A549 (cell line): ENCODE data around the gene SGCD. TPM values are rescaled to one million over a fixed set of nuclear protein-coding genes. Genes with fewer than 3 reads are reported as not detected.

Experiments
- ATAC-seq, 2 experiments: fragments of 200-7000 bp in 1 of 2; fragments of >200 bp in 1 of 2; cut with Nextera tagmentation in 1 of 2; cut with Tn5 transposase in 1 of 2; 3 replicates each; pipeline versions ENCODE4 v1.8.0 to v1.9.1; 2018 to 2020; ENCODE audit warnings: mild to moderate bottlenecking in 1 of 2, moderate library complexity in 1 of 2
- CTCF ChIA-PET: fragments of 300-600 bp; sonication (Branson Sonifier 250); formaldehyde crosslinking; extraction: SDS; loops from one replicate; lab custom pipeline; 2021; ENCODE audit warnings: antibody characterized with exemption, inconsistent platforms; lab: Yijun Ruan, JAX
- POLR2A ChIA-PET: fragments of 350-600 bp; formaldehyde crosslinking; extraction: SDS; loops from one replicate; lab custom pipeline; 2021; ENCODE audit warnings: antibody characterized with exemption, inconsistent platforms; lab: Yijun Ruan, JAX
- DNase-seq, 2 experiments: peaks; one replicate each; pipeline versions ENCODE4 v3.0.0 to v3.0.0-alpha.2; 2011 to 2016; ENCODE audit warnings: low read depth in 1 of 2, low spot score in 1 of 2
- FAIRE-seq: peaks from 2 replicates; lab custom pipeline; 2011; peaks lifted over from hg19 to GRCh38; lab: Jason Lieb, UNC
- H3K27ac ChIP-seq, 2 experiments: fragments of >200 bp; sonication (Bioruptor Twin); formaldehyde crosslinking; 3 replicates each; pipeline ENCODE4 v1.5.1; 2016 to 2017
- H3K4me1 ChIP-seq: fragments of >200 bp; sonication (Bioruptor Twin); formaldehyde crosslinking; 3 replicates; pipeline ENCODE4 v1.6.1; 2016
- H3K4me2 ChIP-seq: fragments of >200 bp; sonication (Bioruptor Twin); formaldehyde crosslinking; 3 replicates; pipeline ENCODE4 v1.6.1; 2016
- H3K4me3 ChIP-seq: fragments of >200 bp; sonication (Bioruptor Twin); formaldehyde crosslinking; 3 replicates; pipeline ENCODE4 v1.5.1; 2016
- H3K9me3 ChIP-seq: fragments of >200 bp; sonication (Bioruptor Twin); formaldehyde crosslinking; 3 replicates; pipeline ENCODE4 v1.6.1; 2016
- BHLHE40 ChIP-seq: IDR thresholded peaks from 2 replicates; pipeline ENCODE4 v1.6.1; 2012; ENCODE audit warnings: low read depth, low read length, inconsistent platforms
- CBX8 ChIP-seq: fragments of 200-600 bp; sonication (generic); IDR thresholded peaks from 2 replicates; pipeline ENCODE4 v1.6.1; 2016
- CEBPB ChIP-seq, 2 experiments: fragments of >200 bp in 1 of 2; sonication (Bioruptor Twin) in 1 of 2; formaldehyde crosslinking in 1 of 2; IDR thresholded peaks; 2 replicates each; pipeline ENCODE4 v1.6.1; 2012 to 2016
- CHD2 ChIP-seq: fragments of 150-350 bp; IDR thresholded peaks from 2 replicates; pipeline ENCODE4 v1.6.1; 2014; ENCODE audit warnings: low read length; ENCODE audit not compliant: partially characterized antibody
- EHF ChIP-seq: fragments of 250-450 bp; sonication (Bioruptor Pico); IDR thresholded peaks from 2 replicates; pipeline ENCODE4 v1.5.0; 2020; ENCODE audit warnings: mild to moderate bottlenecking
- EP300 ChIP-seq, 2 experiments: fragments of >200 bp; sonication (Bioruptor Twin); formaldehyde crosslinking; IDR thresholded peaks; 2 replicates in 1 of 2; 3 replicates in 1 of 2; pipeline ENCODE4 v1.6.1; 2016 to 2017
- FOSB ChIP-seq: fragments of 250-450 bp; sonication (Bioruptor Pico); IDR thresholded peaks from 2 replicates; pipeline ENCODE4 v1.5.0; 2020; ENCODE audit warnings: mild to moderate bottlenecking, moderate library complexity
- FOXS1 ChIP-seq: fragments of 250-450 bp; sonication (Bioruptor Pico); IDR thresholded peaks from 2 replicates; pipeline ENCODE4 v1.5.0; 2020; ENCODE audit warnings: mild to moderate bottlenecking, moderate library complexity
- GATA3 ChIP-seq: IDR thresholded peaks from 2 replicates; pipeline ENCODE4 v1.6.1; 2012; ENCODE audit warnings: borderline replicate concordance
- HES2 ChIP-seq: fragments of >200 bp; sonication (Bioruptor Twin); formaldehyde crosslinking; IDR thresholded peaks from 2 replicates; pipeline ENCODE4 v1.6.1; 2016
- HMGXB4 ChIP-seq: fragments of 250-450 bp; sonication (Bioruptor Pico); IDR thresholded peaks from 2 replicates; pipeline ENCODE4 v1.5.0; 2021; ENCODE audit warnings: mild to moderate bottlenecking, moderate library complexity, borderline replicate concordance
- HOXA7 ChIP-seq: fragments of 250-450 bp; sonication (Bioruptor Pico); IDR thresholded peaks from 2 replicates; pipeline ENCODE4 v1.5.0; 2020; ENCODE audit warnings: mild to moderate bottlenecking, moderate library complexity
- HOXB5 ChIP-seq: fragments of 250-450 bp; sonication (Bioruptor Pico); IDR thresholded peaks from 2 replicates; pipeline ENCODE4 v1.5.0; 2020; ENCODE audit warnings: mild to moderate bottlenecking, moderate library complexity
- KDM1A ChIP-seq: fragments of 200-600 bp; sonication (generic); IDR thresholded peaks from 2 replicates; pipeline ENCODE4 v1.6.1; 2016; ENCODE audit warnings: low read depth, mild to moderate bottlenecking
- KDM5A ChIP-seq: fragments of 200-600 bp; sonication (generic); IDR thresholded peaks from 2 replicates; pipeline ENCODE4 v1.6.1; 2016; ENCODE audit warnings: antibody characterized with exemption, mild to moderate bottlenecking
- MAZ ChIP-seq: fragments of 150-350 bp; IDR thresholded peaks from 2 replicates; pipeline ENCODE4 v1.6.1; 2014; ENCODE audit warnings: antibody characterized with exemption, low read depth, low read length, borderline replicate concordance
- MYC ChIP-seq: IDR thresholded peaks from 2 replicates; pipeline ENCODE4 v1.6.1; 2012; ENCODE audit warnings: mild to moderate bottlenecking, inconsistent platforms, low read length, improper control_type of control experiment, borderline replicate concordance
- NPAS2 ChIP-seq: fragments of 250-450 bp; sonication (Bioruptor Pico); IDR thresholded peaks from 2 replicates; pipeline ENCODE4 v1.8.0; 2022; ENCODE audit warnings: mild to moderate bottlenecking, moderate library complexity, borderline replicate concordance
- PHF8 ChIP-seq: fragments of 200-600 bp; sonication (generic); IDR thresholded peaks from 2 replicates; pipeline ENCODE4 v1.6.1; 2016; ENCODE audit warnings: low read depth, mild to moderate bottlenecking, antibody characterized with exemption, moderate library complexity, borderline replicate concordance
- RFX5 ChIP-seq: fragments of 450-650 bp; IDR thresholded peaks from 2 replicates; pipeline ENCODE4 v1.7.1; 2014; ENCODE audit warnings: antibody characterized with exemption, mild to moderate bottlenecking, moderate library complexity
- SMC3 ChIP-seq: fragments of >200 bp; sonication (Bioruptor Twin); formaldehyde crosslinking; IDR thresholded peaks from 3 replicates; pipeline ENCODE4 v1.6.1; 2018; ENCODE audit warnings: inconsistent platforms
- SREBF2 ChIP-seq: fragments of 450-650 bp; IDR thresholded peaks from 2 replicates; pipeline ENCODE4 v1.6.1; 2014; ENCODE audit warnings: mild to moderate bottlenecking, moderate library complexity
- TFCP2L1 ChIP-seq: fragments of 250-450 bp; sonication (Bioruptor Pico); IDR thresholded peaks from 2 replicates; pipeline ENCODE4 v1.5.0; 2021; ENCODE audit warnings: mild to moderate bottlenecking
- ZFP36 ChIP-seq: fragments of 450-650 bp; IDR thresholded peaks from 2 replicates; pipeline ENCODE4 v1.6.1; 2014; ENCODE audit warnings: borderline replicate concordance; ENCODE audit not compliant: partially characterized antibody
- ZNF302 ChIP-seq: fragments of 250-450 bp; sonication (Bioruptor Pico); IDR thresholded peaks from 2 replicates; pipeline ENCODE4 v1.9.0; 2021; ENCODE audit warnings: inconsistent platforms, mild to moderate bottlenecking, moderate library complexity
- ZSCAN20 ChIP-seq: fragments of 250-450 bp; sonication (Bioruptor Pico); IDR thresholded peaks from 2 replicates; pipeline ENCODE4 v1.8.0; 2022; ENCODE audit warnings: mild to moderate bottlenecking, moderate library complexity
- WGBS: methylation state at CpG from one replicate; pipeline ENCODE4 v1.1.6; 2017; ENCODE audit errors: missing lambda C conversion rate; 5-methylcytosine and 5-hydroxymethylcytosine counted together
- polyA plus RNA-seq, 4 experiments: library from polyadenylated mRNA; depleted of rRNA in 3 of 4; stranded (reverse); fragments of >200 nt; fragmentation: RNase III in 1 of 4; extraction: RNeasy Plus Mini Kit Qiagen cat#74134 plus additional on column Dnase treatment in 1 of 4; gene quantifications; 2 replicates in 3 of 4; 3 replicates in 1 of 4; pipeline ENCODE4 v1.2.3, GENCODE V29; 2011 to 2017
- TF ChIP-seq, protein P1 (sequence below): IDR thresholded peaks from 2 replicates; pipeline ENCODE4 v1.6.1; 2012
- TF ChIP-seq, protein P2 (sequence below): fragments of >200 bp; sonication (Bioruptor Twin); formaldehyde crosslinking; IDR thresholded peaks from 3 replicates; pipeline ENCODE4 v1.5.1; 2016
- TF ChIP-seq, protein P3 (sequence below): IDR thresholded peaks from 2 replicates; pipeline ENCODE4 v1.6.1; 2012
- TF ChIP-seq, protein P4 (sequence below): IDR thresholded peaks from 2 replicates; pipeline ENCODE4 v1.6.1; 2012; ENCODE audit warnings: low read depth, borderline replicate concordance

The SGCD gene
- polyA plus RNA-seq, 2 of the 4 experiments (the other 2 are of a cell fraction): 7.6 to 10.6 TPM

DNA sequence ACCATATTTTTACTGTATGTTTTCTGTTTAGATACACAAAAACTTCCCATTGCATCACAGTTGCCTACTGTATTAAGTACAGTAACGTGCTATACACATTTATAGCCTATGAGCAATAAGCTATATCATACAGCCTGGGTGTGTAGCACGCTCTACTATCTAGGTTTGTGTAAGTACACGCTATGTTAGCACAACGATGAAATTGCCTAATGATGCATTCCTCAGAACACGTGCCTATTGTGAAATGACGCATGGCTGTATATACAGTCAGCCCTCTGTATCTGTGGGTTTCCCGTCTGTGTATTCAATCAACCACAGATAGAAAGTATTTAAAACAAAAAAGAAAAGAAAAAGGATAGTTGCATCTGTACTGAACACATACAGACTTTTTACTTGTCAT is 64.2 kb downstream of the SGCD start:
- Histone ChIP-seq H3K27ac (no peak overlapping the region), H3K4me1 (peaks cover 10% of the 10 kb centered on the region), H3K4me2 (no peak overlapping the region), H3K9me3 (no peaks in the 10 kb centered on the region), H3K4me3 (no peak overlapping the region)
- TF ChIP-seq BHLHE40: peak; percentile 51; the same call in 1 of the 2 replicates
- TF ChIP-seq FOSB: no peak
- TF ChIP-seq CEBPB (IDR thresholded peaks at IDR 0.05): peak; percentile 42 to 79; a peak in 3 of 4 replicates
- TF ChIP-seq, protein P1, sequence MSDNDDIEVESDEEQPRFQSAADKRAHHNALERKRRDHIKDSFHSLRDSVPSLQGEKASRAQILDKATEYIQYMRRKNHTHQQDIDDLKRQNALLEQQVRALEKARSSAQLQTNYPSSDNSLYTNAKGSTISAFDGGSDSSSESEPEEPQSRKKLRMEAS: 0 out of 2 replicates have a peak, but pooled peaks have one; percentile 38
- CTCF ChIA-PET: interaction anchor here (1.3 kb wide), 1 partner anchor 12 kb away, joined by 3 read pairs; no protein-coding TSS in a partner anchor
- 68% methylated on average over 7 of the region's 7 CpGs for WGBS
- POLR2A ChIA-PET: no interaction called here
- DNase-seq (peak in 1 of 2 experiments; percentile 6), FAIRE-seq (no peak), ATAC-seq (peak in 1 of 2 experiments; percentile 69; a peak in 3 of 6 replicates)

DNA sequence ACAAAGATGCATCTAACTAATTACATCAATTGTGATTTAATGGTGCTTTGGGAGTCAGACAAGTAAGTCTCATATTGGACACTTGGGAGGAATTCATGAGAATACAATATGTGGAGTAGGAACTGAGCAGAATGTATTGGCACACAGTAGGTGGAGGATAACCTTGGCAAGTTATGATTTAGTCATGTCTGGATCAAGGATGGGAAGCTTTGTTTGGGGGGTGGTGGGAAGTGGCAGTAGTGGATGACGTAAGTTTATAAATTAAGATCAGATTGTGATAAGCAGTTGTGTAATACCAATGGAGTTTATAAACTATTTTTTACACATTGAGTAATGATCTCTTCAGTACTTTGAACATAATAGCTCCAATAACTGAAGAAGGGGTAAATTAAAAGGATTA is 67.0 kb downstream of the SGCD start:
- ChIA-PET CTCF (no interaction called here), POLR2A (no interaction called here)
- H3K27ac ChIP-seq: no peak overlapping the region
- 93% methylated on average over 1 of the region's 1 CpG for WGBS
- no peak for FAIRE-seq
- peaks cover 14% of the 10 kb centered on the region for H3K4me1 ChIP-seq
- peaks cover 8% of the 10 kb centered on the region; the same call in 1 of the 3 replicates for H3K9me3 ChIP-seq
- ATAC-seq: no peak
- H3K4me2 ChIP-seq: no peak overlapping the region
- H3K4me3 ChIP-seq: no peak overlapping the region
- DNase-seq: no peak
- TF ChIP-seq EP300 (IDR thresholded peaks at IDR 0.05) (no peak), HMGXB4 (CRISPR knock-in tag) (no peak), SMC3 (no peak), KDM1A (no peak), ZNF302 (CRISPR knock-in tag) (no peak), FOXS1 (no peak), CHD2 (no peak), NPAS2 (CRISPR knock-in tag) (no peak), ZSCAN20 (CRISPR knock-in tag) (no peak), PHF8 (no peak)
- TF ChIP-seq, protein P2, sequence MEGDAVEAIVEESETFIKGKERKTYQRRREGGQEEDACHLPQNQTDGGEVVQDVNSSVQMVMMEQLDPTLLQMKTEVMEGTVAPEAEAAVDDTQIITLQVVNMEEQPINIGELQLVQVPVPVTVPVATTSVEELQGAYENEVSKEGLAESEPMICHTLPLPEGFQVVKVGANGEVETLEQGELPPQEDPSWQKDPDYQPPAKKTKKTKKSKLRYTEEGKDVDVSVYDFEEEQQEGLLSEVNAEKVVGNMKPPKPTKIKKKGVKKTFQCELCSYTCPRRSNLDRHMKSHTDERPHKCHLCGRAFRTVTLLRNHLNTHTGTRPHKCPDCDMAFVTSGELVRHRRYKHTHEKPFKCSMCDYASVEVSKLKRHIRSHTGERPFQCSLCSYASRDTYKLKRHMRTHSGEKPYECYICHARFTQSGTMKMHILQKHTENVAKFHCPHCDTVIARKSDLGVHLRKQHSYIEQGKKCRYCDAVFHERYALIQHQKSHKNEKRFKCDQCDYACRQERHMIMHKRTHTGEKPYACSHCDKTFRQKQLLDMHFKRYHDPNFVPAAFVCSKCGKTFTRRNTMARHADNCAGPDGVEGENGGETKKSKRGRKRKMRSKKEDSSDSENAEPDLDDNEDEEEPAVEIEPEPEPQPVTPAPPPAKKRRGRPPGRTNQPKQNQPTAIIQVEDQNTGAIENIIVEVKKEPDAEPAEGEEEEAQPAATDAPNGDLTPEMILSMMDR: no peak

GRCh38 chr5:156394642-156395305 is 67.8 kb downstream of the SGCD start:
- peak in 1 of 2 experiments; percentile 28; a peak in 1 of 6 replicates for ATAC-seq
- no peak for DNase-seq
- CTCF ChIA-PET: no interaction called here
- H3K4me1 ChIP-seq: peaks cover 14% of the 10 kb centered on the region
- POLR2A ChIA-PET: no interaction called here
- 63% methylated on average over 6 of the region's 6 CpGs for WGBS
- no peak overlapping the region for H3K4me3 ChIP-seq
- peak overlapping the region; percentile 6 to 20; a peak in 2 of 6 replicates for H3K27ac ChIP-seq
- no peak for FAIRE-seq
- H3K4me2 ChIP-seq: peak overlapping the region; percentile 27; the same call in 2 of the 3 replicates
- peaks cover 8% of the 10 kb centered on the region; the same call in 1 of the 3 replicates for H3K9me3 ChIP-seq
- no peak for TF ChIP-seq EHF
- TF ChIP-seq MYC: no peak
- TF ChIP-seq MAZ: no peak
- TF ChIP-seq CBX8: no peak
- TF ChIP-seq FOSB: no peak
- no peak for TF ChIP-seq HOXA7 (CRISPR knock-in tag)
- TF ChIP-seq, protein P3, sequence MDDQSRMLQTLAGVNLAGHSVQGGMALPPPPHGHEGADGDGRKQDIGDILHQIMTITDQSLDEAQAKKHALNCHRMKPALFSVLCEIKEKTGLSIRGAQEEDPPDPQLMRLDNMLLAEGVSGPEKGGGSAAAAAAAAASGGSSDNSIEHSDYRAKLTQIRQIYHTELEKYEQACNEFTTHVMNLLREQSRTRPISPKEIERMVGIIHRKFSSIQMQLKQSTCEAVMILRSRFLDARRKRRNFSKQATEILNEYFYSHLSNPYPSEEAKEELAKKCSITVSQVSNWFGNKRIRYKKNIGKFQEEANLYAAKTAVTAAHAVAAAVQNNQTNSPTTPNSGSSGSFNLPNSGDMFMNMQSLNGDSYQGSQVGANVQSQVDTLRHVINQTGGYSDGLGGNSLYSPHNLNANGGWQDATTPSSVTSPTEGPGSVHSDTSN: no peak
- no peak for TF ChIP-seq HOXB5 (CRISPR knock-in tag)
- TF ChIP-seq RFX5: no peak
- no peak for TF ChIP-seq ZFP36
- TF ChIP-seq TFCP2L1 (CRISPR knock-in tag): no peak
- TF ChIP-seq, protein P4, sequence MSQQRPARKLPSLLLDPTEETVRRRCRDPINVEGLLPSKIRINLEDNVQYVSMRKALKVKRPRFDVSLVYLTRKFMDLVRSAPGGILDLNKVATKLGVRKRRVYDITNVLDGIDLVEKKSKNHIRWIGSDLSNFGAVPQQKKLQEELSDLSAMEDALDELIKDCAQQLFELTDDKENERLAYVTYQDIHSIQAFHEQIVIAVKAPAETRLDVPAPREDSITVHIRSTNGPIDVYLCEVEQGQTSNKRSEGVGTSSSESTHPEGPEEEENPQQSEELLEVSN: no peak
- TF ChIP-seq KDM5A: no peak
- TF ChIP-seq SREBF2: no peak
- TF ChIP-seq HES2: no peak
- TF ChIP-seq GATA3: no peak
